Upper lobe of right lung (tissue), 1 donor: Measurements from ENCODE around the gene EZH2. TPM values are rescaled to one million over a fixed set of nuclear protein-coding genes. Genes with fewer than 3 reads are reported as not detected.

Source experiments
- ATAC-seq: fragments of 200-7000 bp; cut with Tn5 transposase; one replicate; pipeline ENCODE4 v1.9.1; 2020; ENCODE audit warnings: mild to moderate bottlenecking, moderate library complexity
- DNase-seq: peaks from one replicate; pipeline ENCODE4 v3.0.0-alpha.2; 2020
- H3K27ac ChIP-seq: fragments of 200-600 bp; one replicate; pipeline ENCODE4 v1.8.0; 2022
- H3K27me3 ChIP-seq: fragments of 200-600 bp; one replicate; pipeline ENCODE4 v1.8.0; 2022; ENCODE audit warnings: mild to moderate bottlenecking
- H3K36me3 ChIP-seq: fragments of 200-600 bp; one replicate; pipeline ENCODE4 v1.8.0; 2022
- H3K4me1 ChIP-seq: fragments of 200-600 bp; one replicate; pipeline ENCODE4 v1.8.0; 2022
- H3K4me3 ChIP-seq: fragments of 200-600 bp; one replicate; pipeline ENCODE4 v1.8.0; 2022; ENCODE audit warnings: mild to moderate bottlenecking
- H3K9me3 ChIP-seq: fragments of 200-600 bp; one replicate; pipeline ENCODE4 v1.8.0; 2022
- CTCF ChIP-seq: fragments of 200-600 bp; IDR thresholded peaks from one replicate; pipeline ENCODE4 v1.8.0; 2022; ENCODE audit warnings: antibody characterized with exemption
- intact Hi-C: fragments of 100-400 bp; cut with DNase I; formaldehyde crosslinking; loops from one replicate; pipeline ENCODE4 v1.11.0; 2022
- total RNA-seq: library from RNA; stranded (reverse); fragmentation: NEBNext Ultra II Directional; extraction: Animal tissue kit (Norgen Biotek cat#: 25700); gene quantifications from one replicate; pipeline ENCODE4 v1.2.1, GENCODE V29; 2021
- donor health status: DM: no; HTN: yes; CAD: no; lungs with severe emphysema.

Gene EZH2
- total RNA-seq, 1 donor from 2014 or later, result 3.7 TPM

GRCh38 chr7:148867596-148868377 is 16.3 kb downstream of the EZH2 start:
- Histone ChIP-seq H3K27ac (no peak overlapping the region), H3K4me1 (no peaks in the 10 kb centered on the region), H3K4me3 (no peak overlapping the region), H3K36me3 (no peaks in the 10 kb centered on the region), H3K9me3 (peaks cover 3% of the 10 kb centered on the region), H3K27me3 (no peaks in the 10 kb centered on the region)
- ATAC-seq, result no peak
- intact Hi-C loops, result no loop called here
- TF ChIP-seq CTCF, result no peak
- DNase-seq, result no peak

GRCh38 chr7:148866362-148866761 is 17.7 kb downstream of the EZH2 start:
- Histone ChIP-seq H3K27me3 (no peaks in the 10 kb centered on the region), H3K27ac (no peak overlapping the region), H3K36me3 (no peaks in the 10 kb centered on the region), H3K4me1 (no peaks in the 10 kb centered on the region), H3K9me3 (peaks cover 3% of the 10 kb centered on the region), H3K4me3 (no peak overlapping the region)
- intact Hi-C loops, result no loop called here
- DNase-seq (no peak), ATAC-seq (no peak)
- no peak for TF ChIP-seq CTCF

- Histone ChIP-seq H3K4me3 (no peak overlapping the region), H3K27me3 (no peaks in the 10 kb centered on the region), H3K9me3 (peaks cover 3% of the 10 kb centered on the region), H3K36me3 (no peaks in the 10 kb centered on the region), H3K4me1 (no peaks in the 10 kb centered on the region), H3K27ac (no peak overlapping the region)
- ATAC-seq, result no peak
- intact Hi-C loops, result no loop called here
- no peak for DNase-seq
- no peak for TF ChIP-seq CTCF
Observed at GRCh38 chr7:148865283-148865682, 18.8 kb downstream of the EZH2 start.

GRCh38 chr7:148863324-148863723 is 20.8 kb downstream of the EZH2 start:
- Histone ChIP-seq H3K9me3 (peaks cover 3% of the 10 kb centered on the region), H3K36me3 (no peaks in the 10 kb centered on the region), H3K27me3 (no peaks in the 10 kb centered on the region), H3K4me3 (no peak overlapping the region), H3K4me1 (no peaks in the 10 kb centered on the region), H3K27ac (no peak overlapping the region)
- intact Hi-C loops, result no loop called here
- TF ChIP-seq CTCF, result no peak
- no peak for ATAC-seq
- DNase-seq, result no peak

GRCh38 chr7:148862481-148862880 is 21.6 kb downstream of the EZH2 start:
- H3K27me3 ChIP-seq, result no peaks in the 10 kb centered on the region
- no peak overlapping the region for H3K4me3 ChIP-seq
- intact Hi-C loops, result no loop called here
- ATAC-seq (no peak), DNase-seq (no peak)
- no peaks in the 10 kb centered on the region for H3K4me1 ChIP-seq
- peaks cover 1% of the 10 kb centered on the region for H3K9me3 ChIP-seq
- TF ChIP-seq CTCF, result no peak
- no peaks in the 10 kb centered on the region for H3K36me3 ChIP-seq
- H3K27ac ChIP-seq, result no peak overlapping the region
